Vagina (tissue), 2 donors: Measurements from ENCODE around the gene IL20RB.

Experiments
- POLR2A ChIP-seq, 2 donors: fragments of 450-650 bp; IDR thresholded peaks; one replicate each; pipeline ENCODE4 v1.6.1; 2017; ENCODE audit warnings: antibody characterized with exemption in 2 of 2, mild to moderate bottlenecking in 2 of 2, moderate library complexity in 2 of 2
- TF ChIP-seq, protein P1 (sequence below), 3 experiments: fragments of 450-650 bp in 2 of 3; fragments of 200-600 bp in 1 of 3; sonication (generic) in 1 of 3; IDR thresholded peaks; one replicate each; pipeline ENCODE4 v1.5.1; 2017 to 2019; ENCODE audit warnings: antibody characterized with exemption in 3 of 3, mild to moderate bottlenecking in 2 of 3, moderate library complexity in 2 of 3

DNA sequence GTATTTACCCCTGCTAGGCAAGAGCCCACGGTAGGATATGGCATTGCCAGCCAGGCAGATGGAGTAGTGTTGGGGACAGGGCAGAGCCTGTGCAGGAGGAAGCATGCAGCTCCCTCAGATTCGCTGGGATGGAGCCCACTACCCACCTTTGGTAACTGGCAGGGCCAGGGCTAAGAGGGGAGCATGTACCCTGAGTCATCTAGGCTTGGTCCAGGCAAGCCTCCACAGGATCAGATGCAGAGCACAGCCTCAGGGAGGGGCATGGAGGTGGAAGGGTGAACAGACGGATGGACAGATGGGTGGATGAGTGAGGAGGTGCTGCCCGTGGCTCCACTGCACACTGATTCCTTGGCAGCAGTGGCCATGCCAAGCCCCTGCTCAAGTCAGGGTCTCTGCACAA is 33.0 kb downstream of the IL20RB start:
- TF ChIP-seq, protein P1, sequence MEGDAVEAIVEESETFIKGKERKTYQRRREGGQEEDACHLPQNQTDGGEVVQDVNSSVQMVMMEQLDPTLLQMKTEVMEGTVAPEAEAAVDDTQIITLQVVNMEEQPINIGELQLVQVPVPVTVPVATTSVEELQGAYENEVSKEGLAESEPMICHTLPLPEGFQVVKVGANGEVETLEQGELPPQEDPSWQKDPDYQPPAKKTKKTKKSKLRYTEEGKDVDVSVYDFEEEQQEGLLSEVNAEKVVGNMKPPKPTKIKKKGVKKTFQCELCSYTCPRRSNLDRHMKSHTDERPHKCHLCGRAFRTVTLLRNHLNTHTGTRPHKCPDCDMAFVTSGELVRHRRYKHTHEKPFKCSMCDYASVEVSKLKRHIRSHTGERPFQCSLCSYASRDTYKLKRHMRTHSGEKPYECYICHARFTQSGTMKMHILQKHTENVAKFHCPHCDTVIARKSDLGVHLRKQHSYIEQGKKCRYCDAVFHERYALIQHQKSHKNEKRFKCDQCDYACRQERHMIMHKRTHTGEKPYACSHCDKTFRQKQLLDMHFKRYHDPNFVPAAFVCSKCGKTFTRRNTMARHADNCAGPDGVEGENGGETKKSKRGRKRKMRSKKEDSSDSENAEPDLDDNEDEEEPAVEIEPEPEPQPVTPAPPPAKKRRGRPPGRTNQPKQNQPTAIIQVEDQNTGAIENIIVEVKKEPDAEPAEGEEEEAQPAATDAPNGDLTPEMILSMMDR (IDR thresholded peaks at IDR 0.05), result no peak
- TF ChIP-seq POLR2A (IDR thresholded peaks at IDR 0.05), result no peak
